Anterior cingulate cortex (tissue), 58 donors: Measurements from ENCODE around the gene PADI3.
A peak's percentile ranks its signal among the peaks of the same experiment; 100 is the strongest.

ENCODE experiments used
- DNase-seq, 58 donors: peaks; one replicate each; lab custom pipeline; 2025; lab: John Stamatoyannopoulos, UW

PADI3 gene

GRCh38 chr1:17213782-17214148 lies 35.1 kb upstream of the PADI3 start:
- DNase-seq: no peak

- no peak for DNase-seq
Observed at GRCh38 chr1:17214876-17215544, 33.9 kb upstream of the PADI3 start.

GRCh38 chr1:17215545-17215890 lies 33.4 kb upstream of the PADI3 start:
- no peak for DNase-seq

- no peak for DNase-seq
Observed at GRCh38 chr1:17216078-17216477, 32.8 kb upstream of the PADI3 start.

GRCh38 chr1:17217607-17218006 lies 31.3 kb upstream of the PADI3 start:
- DNase-seq: no peak

- DNase-seq: no peak
Observed at GRCh38 chr1:17218939-17219338, 30.0 kb upstream of the PADI3 start.

- DNase-seq: no peak
Observed at GRCh38 chr1:17220287-17220686, 28.6 kb upstream of the PADI3 start.

- DNase-seq: no peak
Observed at GRCh38 chr1:17222557-17222956, 26.3 kb upstream of the PADI3 start.

GRCh38 chr1:17224434-17224833 lies 24.5 kb upstream of the PADI3 start:
- no peak for DNase-seq

- DNase-seq: no peak
Observed at GRCh38 chr1:17225140-17225539, 23.8 kb upstream of the PADI3 start.

GRCh38 chr1:17227358-17227915 lies 21.5 kb upstream of the PADI3 start:
- DNase-seq: peak in 1 of 58 donors; percentile 1

GRCh38 chr1:17228619-17229018 lies 20.3 kb upstream of the PADI3 start:
- no peak for DNase-seq

GRCh38 chr1:17229379-17229778 lies 19.5 kb upstream of the PADI3 start:
- DNase-seq: no peak

- DNase-seq: no peak
Observed at GRCh38 chr1:17230106-17230505, 18.8 kb upstream of the PADI3 start.

- DNase-seq: no peak
Observed at GRCh38 chr1:17230671-17231310, 18.1 kb upstream of the PADI3 start.

GRCh38 chr1:17232759-17233661 lies 15.9 kb upstream of the PADI3 start:
- no peak for DNase-seq

- peak in 35 of 58 donors; percentile 1 to 63 (median 21) for DNase-seq
Observed at GRCh38 chr1:17233675-17234320, 15.1 kb upstream of the PADI3 start.

GRCh38 chr1:17234405-17234804 lies 14.5 kb upstream of the PADI3 start:
- DNase-seq: no peak

- DNase-seq: no peak
Observed at GRCh38 chr1:17235135-17235885, 13.6 kb upstream of the PADI3 start.
